ENCODE measurements around the gene CD164L2. TPM values are rescaled to one million over a fixed set of nuclear protein-coding genes. Genes with fewer than 3 reads are reported as not detected.

Gene CD164L2
- total RNA-seq, 1 donor from 2014 or later = not detected

DNA sequence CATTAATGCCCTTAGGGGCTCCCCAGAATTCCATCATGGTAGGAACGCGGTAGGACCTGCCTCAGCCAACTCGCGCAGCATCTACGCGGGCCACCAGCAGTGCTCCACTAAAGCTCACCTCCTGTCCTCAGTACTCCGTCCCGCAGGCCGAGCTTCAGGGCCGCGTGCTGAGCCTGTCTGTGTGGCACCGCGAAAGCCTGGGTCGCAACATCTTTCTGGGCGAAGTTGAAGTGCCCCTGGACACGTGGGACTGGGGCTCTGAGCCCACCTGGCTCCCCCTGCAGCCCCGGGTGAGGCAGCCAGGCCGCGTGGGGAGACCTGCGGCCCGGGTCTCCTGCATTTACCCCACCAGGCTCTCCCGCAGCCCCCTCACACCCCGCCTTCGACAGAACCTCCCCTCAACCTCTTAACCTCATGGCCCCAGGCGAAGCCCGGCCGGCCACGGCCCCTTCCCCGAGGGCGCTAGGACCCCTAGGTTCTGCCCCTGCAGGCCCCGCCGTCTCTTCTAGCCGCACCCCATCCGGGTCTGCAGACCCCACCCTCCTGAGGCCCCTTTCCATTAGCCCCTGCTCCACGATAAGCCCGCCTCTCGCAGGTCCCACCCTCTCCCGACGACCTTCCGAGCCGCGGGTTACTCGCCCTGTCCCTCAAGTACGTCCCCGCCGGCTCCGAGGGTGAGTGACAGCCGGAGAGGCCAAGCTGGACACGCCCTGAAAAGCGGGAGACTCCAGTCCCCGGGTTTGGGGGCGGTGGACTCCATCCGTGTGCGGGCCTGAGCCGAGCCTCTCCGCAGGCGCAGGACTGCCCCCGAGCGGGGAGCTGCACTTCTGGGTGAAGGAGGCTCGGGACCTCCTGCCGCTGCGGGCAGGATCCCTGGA is 32.2 kb downstream of the CD164L2 start:
- Histone ChIP-seq H3K27ac (ENCODE audit: low read depth, low read length) (no peak overlapping the region), H3K9me3 (ENCODE audit: insufficient read depth, low read depth, low read length) (no peaks in the 10 kb centered on the region), H3K4me1 (ENCODE audit: insufficient read depth, low read length) (peaks cover 15% of the 10 kb centered on the region), H3K79me2 (ENCODE audit: insufficient read depth, low read length) (no peaks in the 10 kb centered on the region), H3K36me3 (ENCODE audit: insufficient read depth, low read length) (peaks cover under 1% of the 10 kb centered on the region), H2AFZ (ENCODE audit: low read depth, low read length) (peak overlapping the region; percentile 80), H3K4me3 (ENCODE audit: insufficient read depth, low read depth, low read length) (no peak overlapping the region), H3K27me3 (ENCODE audit: insufficient read depth, low read length) (peaks cover 5% of the 10 kb centered on the region), H3K9ac (ENCODE audit: low read length) (no peak overlapping the region), H3K4me2 (ENCODE audit: low read length) (peak overlapping the region; percentile 78), H4K20me1 (ENCODE audit: insufficient read depth, low read length) (no peaks in the 10 kb centered on the region)
- Mint-ChIP-seq H3K9me3 (ENCODE audit: unreplicated experiment) (no peaks in the 10 kb centered on the region), H3K4me3 (ENCODE audit: unreplicated experiment) (no peak overlapping the region), H3K4me1 (ENCODE audit: low read depth, unreplicated experiment) (peaks cover 4% of the 10 kb centered on the region), H3K27ac (ENCODE audit: unreplicated experiment) (no peak overlapping the region), H3K27me3 (ENCODE audit: low read depth, unreplicated experiment) (peaks cover 4% of the 10 kb centered on the region), H3K36me3 (ENCODE audit: low read depth, unreplicated experiment) (peaks cover 9% of the 10 kb centered on the region)
- FAIRE-seq (no peak), DNase-seq (ENCODE audit: low read depth) (peak; percentile 7)
- TF ChIP-seq EZH2 (IDR thresholded peaks at IDR 0.05; ENCODE audit: insufficient read depth, low read length) = no peak
- TF ChIP-seq, protein P1, sequence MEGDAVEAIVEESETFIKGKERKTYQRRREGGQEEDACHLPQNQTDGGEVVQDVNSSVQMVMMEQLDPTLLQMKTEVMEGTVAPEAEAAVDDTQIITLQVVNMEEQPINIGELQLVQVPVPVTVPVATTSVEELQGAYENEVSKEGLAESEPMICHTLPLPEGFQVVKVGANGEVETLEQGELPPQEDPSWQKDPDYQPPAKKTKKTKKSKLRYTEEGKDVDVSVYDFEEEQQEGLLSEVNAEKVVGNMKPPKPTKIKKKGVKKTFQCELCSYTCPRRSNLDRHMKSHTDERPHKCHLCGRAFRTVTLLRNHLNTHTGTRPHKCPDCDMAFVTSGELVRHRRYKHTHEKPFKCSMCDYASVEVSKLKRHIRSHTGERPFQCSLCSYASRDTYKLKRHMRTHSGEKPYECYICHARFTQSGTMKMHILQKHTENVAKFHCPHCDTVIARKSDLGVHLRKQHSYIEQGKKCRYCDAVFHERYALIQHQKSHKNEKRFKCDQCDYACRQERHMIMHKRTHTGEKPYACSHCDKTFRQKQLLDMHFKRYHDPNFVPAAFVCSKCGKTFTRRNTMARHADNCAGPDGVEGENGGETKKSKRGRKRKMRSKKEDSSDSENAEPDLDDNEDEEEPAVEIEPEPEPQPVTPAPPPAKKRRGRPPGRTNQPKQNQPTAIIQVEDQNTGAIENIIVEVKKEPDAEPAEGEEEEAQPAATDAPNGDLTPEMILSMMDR (IDR thresholded peaks at IDR 0.05; ENCODE audit: insufficient read depth, low read depth, low read length) = no peak

DNA sequence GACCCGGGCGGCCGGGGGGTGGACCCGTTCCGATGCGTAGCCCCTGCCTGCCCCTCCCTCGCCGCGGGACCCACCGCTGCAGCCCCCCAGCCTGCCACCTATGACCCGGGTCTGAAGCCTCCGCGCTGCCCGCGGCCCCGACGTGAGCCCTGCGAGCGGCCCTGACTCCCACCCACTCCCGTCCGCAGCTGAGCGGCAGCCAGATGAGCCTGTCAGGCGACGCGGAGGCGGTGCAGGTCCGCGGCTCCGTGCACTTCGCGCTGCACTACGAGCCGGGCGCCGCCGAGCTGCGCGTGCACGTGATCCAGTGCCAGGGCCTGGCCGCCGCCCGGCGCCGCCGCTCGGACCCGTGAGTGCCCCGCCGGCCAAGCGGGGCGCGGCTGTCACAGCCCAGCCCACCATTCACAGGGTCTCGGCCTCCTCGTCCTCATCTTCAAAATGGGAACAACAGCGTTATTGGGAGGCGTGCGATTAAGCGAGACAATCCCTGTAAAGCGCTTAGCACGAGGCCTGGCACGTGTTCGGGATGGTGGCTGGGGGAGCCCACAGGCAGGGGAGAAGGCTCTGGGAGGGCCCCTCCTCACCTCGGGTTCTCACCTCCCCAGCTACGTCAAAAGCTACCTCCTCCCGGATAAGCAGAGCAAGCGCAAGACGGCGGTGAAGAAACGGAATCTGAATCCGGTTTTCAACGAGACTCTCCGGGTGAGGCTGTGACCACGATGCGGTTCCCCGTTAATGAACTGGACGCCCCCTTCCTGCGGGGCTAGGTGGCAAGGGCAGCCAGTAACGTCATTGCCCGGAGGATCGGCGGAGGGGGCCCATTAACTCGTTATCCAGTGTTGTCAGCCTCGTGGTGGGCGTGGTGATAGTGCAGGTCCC is 33.1 kb downstream of the CD164L2 start:
- H3K9me3 ChIP-seq (ENCODE audit: insufficient read depth, low read depth, low read length) = no peaks in the 10 kb centered on the region
- no peaks in the 10 kb centered on the region for H3K79me2 ChIP-seq (ENCODE audit: insufficient read depth, low read length)
- H3K4me3 ChIP-seq (ENCODE audit: insufficient read depth, low read depth, low read length) = peak overlapping the region; percentile 21
- DNase-seq (ENCODE audit: low read depth) = peak; percentile 66
- Mint-ChIP-seq H3K4me1 (ENCODE audit: low read depth, unreplicated experiment) (peaks cover 4% of the 10 kb centered on the region), H3K27me3 (ENCODE audit: low read depth, unreplicated experiment) (peaks cover 2% of the 10 kb centered on the region), H3K36me3 (ENCODE audit: low read depth, unreplicated experiment) (peaks cover 4% of the 10 kb centered on the region), H3K27ac (ENCODE audit: unreplicated experiment) (no peak overlapping the region), H3K9me3 (ENCODE audit: unreplicated experiment) (no peaks in the 10 kb centered on the region), H3K4me3 (ENCODE audit: unreplicated experiment) (no peak overlapping the region)
- H2AFZ ChIP-seq (ENCODE audit: low read depth, low read length) = peak overlapping the region; percentile 80
- H3K27me3 ChIP-seq (ENCODE audit: insufficient read depth, low read length) = peaks cover 5% of the 10 kb centered on the region
- TF ChIP-seq EZH2 (IDR thresholded peaks at IDR 0.05; ENCODE audit: insufficient read depth, low read length) = no peak
- TF ChIP-seq, protein P1 (IDR thresholded peaks at IDR 0.05; ENCODE audit: insufficient read depth, low read depth, low read length) = no peak
- H3K9ac ChIP-seq (ENCODE audit: low read length) = peak overlapping the region; percentile 12
- no peak overlapping the region for H3K27ac ChIP-seq (ENCODE audit: low read depth, low read length)
- H3K4me1 ChIP-seq (ENCODE audit: insufficient read depth, low read length) = peaks cover 15% of the 10 kb centered on the region
- peak overlapping the region; percentile 78 for H3K4me2 ChIP-seq (ENCODE audit: low read length)
- no peaks in the 10 kb centered on the region for H3K36me3 ChIP-seq (ENCODE audit: insufficient read depth, low read length)
- no peak for FAIRE-seq
- no peaks in the 10 kb centered on the region for H4K20me1 ChIP-seq (ENCODE audit: insufficient read depth, low read length)

Measured in astrocyte (in vitro differentiated cells and primary cell).